Central memory CD8-positive, alpha-beta T cell (primary cell): ENCODE results near the gene ZNF487.
"Not testable (repeated sequence)": the region's sequence is repeated elsewhere in the genome, so short reads cannot be mapped to it uniquely, and the experiment has no call there.

Experiments used
- ATAC-seq: fragments of 150-1000 bp; cut with Tn5 transposase; replicated peaks from 2 replicates; pipeline ENCODE4 v1.10.0; 2022; ENCODE audit warnings: mild to moderate bottlenecking, moderate FRiP score, moderate number of reproducible peaks; ENCODE audit not compliant: poor library complexity, severe bottlenecking; ENCODE audit errors: extremely low read depth
- DNase-seq, 2 donors: peaks; one replicate each; pipeline ENCODE4 v3.0.0; 2021; ENCODE audit warnings: low spot score in 2 of 2
- H3K27ac Mint-ChIP-seq: one replicate; pipeline ENCODE4 v1.8.0; 2022; ENCODE audit warnings: low read depth, mild to moderate bottlenecking, moderate library complexity, mixed read lengths
- H3K27me3 Mint-ChIP-seq: one replicate; pipeline ENCODE4 v1.8.0; 2022; ENCODE audit warnings: mixed read lengths
- H3K36me3 Mint-ChIP-seq: one replicate; pipeline ENCODE4 v1.8.0; 2022; ENCODE audit warnings: mild to moderate bottlenecking, moderate library complexity, mixed read lengths; ENCODE audit not compliant: insufficient read depth
- H3K4me1 Mint-ChIP-seq: one replicate; pipeline ENCODE4 v1.8.0; 2022; ENCODE audit warnings: mixed read lengths
- H3K4me3 Mint-ChIP-seq: one replicate; pipeline ENCODE4 v1.8.0; 2022; ENCODE audit warnings: mild to moderate bottlenecking, moderate library complexity, mixed read lengths
- H3K9me3 Mint-ChIP-seq: one replicate; pipeline ENCODE4 v1.8.0; 2022; ENCODE audit warnings: mixed read lengths

The ZNF487 gene

DNA sequence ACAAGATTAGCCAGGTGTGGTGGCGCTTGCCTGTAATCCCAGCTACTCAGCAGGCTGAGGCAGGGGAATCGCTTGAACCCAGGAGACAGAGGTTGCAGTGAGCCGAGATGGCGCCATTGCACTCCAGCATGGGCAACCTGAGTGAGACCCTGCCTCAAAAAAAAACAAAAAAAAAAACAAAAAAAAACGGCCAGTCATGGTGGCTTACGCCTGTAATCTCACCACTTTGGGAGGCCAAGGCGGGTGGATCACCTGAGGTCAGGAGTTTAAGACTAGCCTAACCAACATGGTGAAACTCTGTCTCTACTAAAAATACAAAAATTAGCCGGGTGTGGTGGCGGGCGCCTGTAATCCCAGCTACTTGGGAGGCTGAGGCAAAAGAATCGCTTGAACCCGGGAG is 10.4 kb upstream of the ZNF487 start:
- DNase-seq, H3K36me3 Mint-ChIP-seq, H3K27ac Mint-ChIP-seq, H3K27me3 Mint-ChIP-seq, H3K4me3 Mint-ChIP-seq, ATAC-seq, H3K9me3 Mint-ChIP-seq, H3K4me1 Mint-ChIP-seq: not testable (repeated sequence)

DNA sequence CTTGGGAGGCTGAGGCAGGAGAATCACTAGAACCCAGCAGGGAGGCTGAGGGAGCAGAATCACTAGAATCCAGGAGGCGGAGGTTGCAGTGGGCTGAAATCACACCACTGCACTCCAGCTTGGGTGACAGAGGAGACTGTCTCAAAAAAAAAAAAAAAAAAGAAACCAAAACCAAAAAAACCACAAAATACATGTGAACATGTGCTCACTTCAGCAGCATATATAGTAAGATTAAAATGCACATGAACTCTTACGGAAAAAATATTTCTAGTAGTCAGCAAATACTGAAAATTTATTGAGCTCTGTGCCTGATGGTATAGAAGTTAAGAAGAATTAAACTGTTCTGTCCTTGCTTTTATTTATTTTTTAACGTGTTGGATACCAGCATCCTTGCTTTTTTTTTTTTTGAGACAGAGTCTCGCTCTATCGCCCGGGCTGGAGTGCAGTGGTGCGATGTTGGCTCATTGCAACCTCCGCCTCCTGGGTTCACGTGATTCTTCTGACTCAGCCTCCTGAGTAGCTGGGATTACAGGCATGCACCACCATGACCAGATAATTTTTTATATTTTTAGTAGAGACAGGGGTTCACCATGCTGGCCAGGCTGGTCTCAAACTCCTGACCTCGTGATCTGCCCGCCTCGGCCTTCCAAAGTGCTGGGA is 9.6 kb upstream of the ZNF487 start:
- Mint-ChIP-seq H3K4me1 (no peaks in the 10 kb centered on the region), H3K9me3 (no peaks in the 10 kb centered on the region), H3K36me3 (no peaks in the 10 kb centered on the region), H3K27ac (no peak overlapping the region), H3K4me3 (no peak overlapping the region), H3K27me3 (no peaks in the 10 kb centered on the region)
- ATAC-seq (no peak), DNase-seq (no peak)

DNA sequence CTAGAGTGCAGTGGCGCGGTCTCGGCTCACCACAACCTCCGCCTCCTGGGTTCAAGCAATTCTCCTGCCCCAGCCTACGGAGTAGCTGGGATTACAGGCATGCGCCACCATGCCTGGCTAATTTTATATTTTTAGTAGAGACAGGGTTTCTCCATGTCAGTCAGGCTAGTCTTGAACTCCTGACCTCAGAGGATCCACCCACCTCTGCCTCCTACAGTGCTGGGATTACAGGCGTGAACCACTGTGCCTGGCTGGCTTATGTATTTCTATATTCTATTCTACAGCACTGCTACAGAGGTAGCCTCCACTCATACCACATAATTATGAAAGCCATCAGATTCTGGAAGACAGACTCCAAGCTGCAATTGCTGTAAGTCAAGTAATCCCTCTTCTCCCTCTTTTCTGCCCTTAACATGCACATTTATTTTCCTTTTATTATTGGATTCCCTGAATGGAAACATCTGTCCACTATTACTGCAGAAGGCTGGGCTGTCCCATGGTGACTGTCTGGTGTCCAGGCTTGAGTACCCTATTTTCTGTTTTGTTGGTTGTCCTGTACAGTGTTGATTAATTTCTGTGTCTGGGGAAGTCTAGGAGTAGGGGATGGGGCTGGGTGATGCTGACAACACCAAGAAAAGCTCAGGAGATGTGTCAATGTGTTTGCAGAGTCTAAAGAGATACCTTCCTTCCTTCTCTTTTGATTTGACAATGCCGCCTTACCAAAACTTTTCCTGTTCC is 5.8 kb upstream of the ZNF487 start:
- no peak overlapping the region for H3K4me3 Mint-ChIP-seq
- H3K4me1 Mint-ChIP-seq: no peaks in the 10 kb centered on the region
- DNase-seq: no peak
- peaks cover 6% of the 10 kb centered on the region for H3K36me3 Mint-ChIP-seq
- no peaks in the 10 kb centered on the region for H3K9me3 Mint-ChIP-seq
- H3K27me3 Mint-ChIP-seq: no peaks in the 10 kb centered on the region
- no peak for ATAC-seq
- H3K27ac Mint-ChIP-seq: no peak overlapping the region

DNA sequence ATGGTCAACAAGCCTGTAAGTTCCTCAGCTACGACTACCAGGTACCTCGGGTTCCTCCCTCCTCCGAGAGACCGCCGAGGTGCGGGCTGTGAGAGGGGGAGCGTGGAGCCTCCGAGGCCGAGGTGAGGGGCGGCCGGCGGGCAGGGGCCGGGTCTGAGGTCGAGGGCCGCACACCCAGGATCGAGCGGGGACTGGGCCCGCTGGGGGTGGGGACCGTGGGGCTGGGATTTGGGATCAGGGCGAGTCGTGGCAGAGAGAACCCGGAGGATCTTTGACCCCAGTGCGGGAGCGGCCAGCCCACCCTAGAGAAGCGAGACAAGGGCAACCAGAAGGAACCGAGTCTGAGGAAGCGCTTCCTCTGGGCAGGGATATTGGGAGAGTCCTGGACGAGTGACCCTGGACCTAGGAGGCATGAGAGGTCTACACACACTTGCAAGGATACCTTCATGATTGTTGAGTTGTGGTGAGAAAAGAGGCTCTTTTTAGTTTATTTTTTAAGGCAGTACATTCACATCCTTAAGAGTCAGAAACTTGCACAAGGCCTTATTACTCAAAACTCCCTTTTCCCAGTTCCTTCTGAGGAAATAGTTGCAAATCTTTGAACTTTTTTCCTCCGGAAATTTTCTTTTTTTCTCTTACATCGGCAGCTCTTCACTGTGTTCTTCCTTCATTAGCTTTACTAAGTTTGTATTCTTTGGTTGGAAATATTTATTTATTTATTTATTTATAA is 395 bp downstream of the ZNF487 start:
- H3K4me1 Mint-ChIP-seq: peaks cover 21% of the 10 kb centered on the region
- no peaks in the 10 kb centered on the region for H3K9me3 Mint-ChIP-seq
- no peaks in the 10 kb centered on the region for H3K27me3 Mint-ChIP-seq
- ATAC-seq (peak; percentile 90), DNase-seq (no peak)
- peaks cover 23% of the 10 kb centered on the region for H3K36me3 Mint-ChIP-seq
- H3K27ac Mint-ChIP-seq: peak overlapping the region; percentile 99
- H3K4me3 Mint-ChIP-seq: peak overlapping the region; percentile 97

DNA sequence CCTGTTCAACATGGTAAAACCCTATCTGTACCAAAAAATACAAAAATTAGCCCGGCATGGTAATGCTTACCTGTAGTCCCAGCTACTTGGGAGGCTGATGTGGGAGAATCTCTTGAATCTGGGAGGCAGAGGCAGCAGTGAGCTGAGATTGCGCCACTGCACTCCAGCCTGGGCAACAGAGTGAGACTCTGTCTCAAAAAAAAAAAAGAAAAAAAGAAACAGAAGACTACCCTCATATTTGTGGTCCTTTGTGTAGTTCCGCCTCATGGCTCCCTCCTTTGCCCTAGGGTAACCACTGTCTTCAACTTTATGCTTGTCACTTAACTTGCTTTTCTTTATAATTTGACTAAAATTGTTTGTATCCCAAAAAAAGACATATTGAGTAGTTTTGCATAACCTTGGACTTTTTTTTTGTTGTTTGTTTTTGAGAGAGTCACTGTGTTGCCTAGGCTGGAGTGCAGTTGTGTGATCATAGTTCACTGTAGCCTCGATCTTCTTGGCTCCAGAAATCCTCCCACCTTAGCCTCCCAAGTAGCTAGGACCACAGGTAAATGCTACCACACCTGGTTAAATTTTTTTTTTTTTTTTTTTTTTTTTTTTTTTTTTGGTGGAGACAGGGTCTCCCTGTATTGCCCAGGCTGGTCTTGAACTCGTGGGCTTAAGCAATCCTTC is 3.7 kb downstream of the ZNF487 start:
- no peaks in the 10 kb centered on the region for H3K9me3 Mint-ChIP-seq
- DNase-seq (no peak), ATAC-seq (no peak)
- H3K36me3 Mint-ChIP-seq: peaks cover 21% of the 10 kb centered on the region
- H3K27ac Mint-ChIP-seq: no peak overlapping the region
- H3K4me3 Mint-ChIP-seq: no peak overlapping the region
- no peaks in the 10 kb centered on the region for H3K27me3 Mint-ChIP-seq
- H3K4me1 Mint-ChIP-seq: peaks cover 35% of the 10 kb centered on the region

DNA sequence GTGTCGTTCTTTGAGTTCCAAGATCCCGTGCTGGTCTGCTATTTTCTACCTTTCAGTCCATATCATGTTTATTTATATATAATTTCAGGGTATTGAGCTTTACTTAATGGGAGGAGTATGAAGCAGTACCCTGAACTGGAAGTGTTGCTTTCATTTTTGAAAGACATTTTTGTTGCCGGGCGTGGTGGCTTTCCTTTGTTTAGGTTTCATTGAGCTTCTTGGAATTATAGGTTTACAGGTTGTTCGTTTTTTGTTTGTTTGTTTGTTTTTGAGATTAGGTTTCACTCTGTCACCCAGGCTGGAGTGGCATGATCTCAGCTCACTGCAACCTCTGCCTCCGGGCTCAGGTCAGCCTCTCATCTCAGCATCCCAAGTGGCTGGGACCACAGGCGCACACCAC is 7.4 kb downstream of the ZNF487 start:
- Mint-ChIP-seq H3K36me3 (peaks cover 6% of the 10 kb centered on the region), H3K4me1 (peaks cover 14% of the 10 kb centered on the region), H3K27ac (peak overlapping the region; percentile 69), H3K4me3 (peak overlapping the region; percentile 43), H3K9me3 (no peaks in the 10 kb centered on the region), H3K27me3 (no peaks in the 10 kb centered on the region)
- DNase-seq: no peak
- ATAC-seq: no peak

DNA sequence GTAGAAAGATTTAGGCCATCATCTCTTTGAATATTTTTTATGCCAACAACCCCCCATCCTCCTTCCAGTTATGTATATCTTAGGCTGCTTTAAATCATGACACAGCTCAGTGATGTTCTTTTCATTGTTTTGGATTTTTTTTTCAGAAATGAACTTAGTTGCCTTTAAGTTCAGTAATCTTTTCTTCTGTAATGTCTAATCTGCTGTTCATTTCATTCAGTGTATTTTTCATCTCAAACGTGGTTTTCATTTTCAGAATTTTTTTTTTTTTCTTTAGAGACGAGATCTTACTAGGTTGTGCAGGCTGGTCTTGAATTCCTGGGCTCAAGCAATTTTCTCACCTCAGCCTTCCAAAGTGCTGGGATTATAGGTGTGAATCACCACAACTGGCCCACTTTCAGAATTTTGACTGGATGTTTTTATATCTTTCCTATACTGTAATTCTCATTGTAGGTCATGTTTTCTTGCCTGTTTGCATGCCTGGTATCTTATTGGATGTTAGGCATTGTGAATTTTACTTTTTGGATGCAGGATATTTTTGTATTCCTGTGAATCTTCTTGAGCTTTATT is 8.1 kb downstream of the ZNF487 start:
- DNase-seq: no peak
- ATAC-seq: no peak
- H3K4me1 Mint-ChIP-seq: peaks cover 14% of the 10 kb centered on the region
- no peaks in the 10 kb centered on the region for H3K27me3 Mint-ChIP-seq
- peak overlapping the region; percentile 69 for H3K27ac Mint-ChIP-seq
- no peaks in the 10 kb centered on the region for H3K9me3 Mint-ChIP-seq
- peak overlapping the region; percentile 43 for H3K4me3 Mint-ChIP-seq
- H3K36me3 Mint-ChIP-seq: peaks cover 6% of the 10 kb centered on the region

DNA sequence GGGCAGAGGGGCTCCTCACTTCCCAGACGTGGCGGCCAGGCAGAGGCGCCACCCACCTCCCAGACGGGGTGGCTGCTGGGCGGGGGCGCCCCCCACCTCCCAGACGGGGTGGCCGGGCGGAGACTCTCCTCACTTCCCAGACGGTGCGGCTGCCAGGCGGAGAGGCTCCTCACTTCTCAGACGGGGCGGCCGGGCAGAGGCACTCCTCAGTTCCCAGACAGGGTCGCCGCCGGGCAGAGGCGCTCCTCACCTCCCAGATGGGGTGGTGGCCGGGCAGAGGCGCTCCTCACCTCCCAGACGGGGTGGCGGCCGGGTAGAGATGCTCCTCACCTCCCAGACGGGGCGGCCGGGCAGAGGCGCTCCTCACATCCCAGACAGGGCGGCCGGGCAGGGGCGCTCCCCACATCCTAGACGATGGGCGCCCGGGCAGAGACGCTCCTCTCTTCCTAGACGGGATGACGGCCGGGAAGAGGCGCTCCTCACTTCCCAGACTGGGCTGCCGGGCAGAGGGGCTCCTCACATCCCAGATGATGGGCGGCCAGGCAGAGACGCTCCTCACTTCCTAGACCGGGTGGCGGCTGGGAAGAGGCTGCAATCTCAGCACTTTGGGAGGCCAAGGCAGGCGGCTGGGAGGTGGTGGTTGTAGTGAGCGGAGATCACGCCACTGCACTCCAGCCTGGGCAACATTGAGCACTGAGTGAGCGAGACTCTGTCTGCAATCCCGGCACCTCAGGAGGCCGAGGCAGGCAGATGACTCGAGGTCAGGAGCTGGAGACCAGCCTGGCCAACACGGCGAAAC is 9.5 kb downstream of the ZNF487 start:
- peaks cover 14% of the 10 kb centered on the region for H3K4me1 Mint-ChIP-seq
- H3K27ac Mint-ChIP-seq, H3K4me3 Mint-ChIP-seq, H3K27me3 Mint-ChIP-seq, ATAC-seq, H3K9me3 Mint-ChIP-seq, DNase-seq, H3K36me3 Mint-ChIP-seq: not testable (repeated sequence)

DNA sequence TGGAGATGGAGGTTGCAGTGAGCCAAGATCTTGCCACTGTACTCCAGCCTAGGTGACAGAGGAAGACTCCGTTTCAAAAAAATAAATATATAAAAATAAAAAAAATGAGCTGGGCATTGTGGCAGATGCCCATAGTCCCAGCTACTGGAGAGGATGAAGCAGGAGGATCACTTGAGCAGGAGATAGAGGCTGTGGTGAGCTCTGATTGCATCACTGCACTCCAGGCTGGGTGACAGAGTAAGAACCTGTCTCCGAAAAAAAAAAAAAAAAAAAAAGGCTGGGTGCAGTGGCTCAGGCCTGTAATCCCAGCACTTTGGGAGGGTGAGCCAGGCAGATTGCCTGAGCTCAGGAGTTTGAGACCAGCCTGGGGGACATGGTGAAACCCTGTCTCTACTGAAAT is 11.8 kb downstream of the ZNF487 start:
- Mint-ChIP-seq H3K36me3 (peaks cover 13% of the 10 kb centered on the region), H3K27ac (no peak overlapping the region), H3K4me1 (peaks cover 37% of the 10 kb centered on the region), H3K4me3 (no peak overlapping the region), H3K9me3 (no peaks in the 10 kb centered on the region), H3K27me3 (no peaks in the 10 kb centered on the region)
- DNase-seq: no peak
- ATAC-seq: no peak

DNA sequence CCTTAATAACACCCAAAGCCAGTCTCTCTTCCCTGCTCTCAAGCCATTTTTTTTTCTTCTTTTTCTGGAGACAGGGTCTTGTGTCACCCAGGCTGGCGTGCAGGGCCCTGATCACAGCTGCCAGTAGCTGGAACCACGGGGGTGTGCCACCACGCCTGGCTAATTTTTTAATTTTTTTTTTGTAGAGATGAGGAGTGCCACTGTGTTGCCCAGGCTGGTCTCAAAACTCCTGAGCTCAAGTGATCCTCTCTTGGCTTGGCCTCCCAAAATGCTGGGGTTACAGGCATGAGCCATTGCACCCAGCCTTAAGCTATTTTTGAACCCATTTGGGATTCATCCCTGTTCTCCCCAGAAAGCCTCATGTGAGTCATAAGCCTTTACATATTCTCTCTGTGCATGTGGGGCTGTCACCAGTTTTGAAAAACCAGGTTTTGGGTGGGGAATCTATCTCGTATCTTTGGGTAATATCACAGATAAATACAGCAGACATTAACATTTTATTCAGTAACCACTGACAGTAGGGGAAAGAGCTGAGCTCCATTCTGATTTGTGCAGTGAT is 15.5 kb downstream of the ZNF487 start:
- Mint-ChIP-seq H3K27ac (peak overlapping the region; percentile 98), H3K9me3 (no peaks in the 10 kb centered on the region), H3K27me3 (no peaks in the 10 kb centered on the region), H3K4me1 (peaks cover 45% of the 10 kb centered on the region), H3K4me3 (peak overlapping the region; percentile 59), H3K36me3 (peaks cover 25% of the 10 kb centered on the region)
- no peak for ATAC-seq
- no peak for DNase-seq

DNA sequence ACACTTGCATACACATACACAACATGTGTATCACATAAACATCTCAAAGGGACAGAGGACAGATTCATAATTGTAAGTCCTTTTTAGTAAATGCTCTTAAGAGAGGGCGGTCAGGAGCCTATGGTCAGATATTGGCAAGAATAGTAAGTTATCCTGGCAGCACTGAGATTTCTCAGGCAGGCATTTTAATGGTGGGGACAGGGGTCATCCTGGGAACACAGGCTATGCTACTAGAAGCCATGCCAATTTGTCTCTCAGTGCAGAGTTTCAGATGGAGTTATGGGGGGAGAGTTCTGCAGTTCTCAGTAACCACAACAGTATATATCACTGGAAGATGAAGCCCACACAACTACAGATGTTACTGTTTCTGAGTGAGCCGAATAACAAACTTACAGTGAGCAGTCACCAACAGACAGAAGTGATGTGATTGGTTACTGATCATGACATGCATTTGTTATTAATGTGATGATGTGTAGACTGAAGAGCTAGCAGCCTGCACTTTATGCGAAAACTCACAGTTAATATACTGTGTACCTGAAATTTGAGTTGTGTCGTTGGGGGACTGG is 16.4 kb downstream of the ZNF487 start:
- Mint-ChIP-seq H3K9me3 (no peaks in the 10 kb centered on the region), H3K4me3 (peak overlapping the region; percentile 59), H3K36me3 (peaks cover 23% of the 10 kb centered on the region), H3K27ac (peak overlapping the region; percentile 98), H3K4me1 (peaks cover 45% of the 10 kb centered on the region), H3K27me3 (no peaks in the 10 kb centered on the region)
- ATAC-seq (no peak), DNase-seq (no peak)
